Camera-type eye (tissue), 1 donor: ENCODE data around the gene SLC6A8. TPM values are rescaled to one million over a fixed set of nuclear protein-coding genes. Genes with fewer than 3 reads are reported as not detected.

Source experiments
- total RNA-seq: library from RNA; depleted of rRNA; stranded (reverse); fragments of >200 nt; gene quantifications from one replicate; pipeline ENCODE4 v1.2.3, GENCODE V29; 2014

Gene SLC6A8
- total RNA-seq, result 44.7 TPM

DNA sequence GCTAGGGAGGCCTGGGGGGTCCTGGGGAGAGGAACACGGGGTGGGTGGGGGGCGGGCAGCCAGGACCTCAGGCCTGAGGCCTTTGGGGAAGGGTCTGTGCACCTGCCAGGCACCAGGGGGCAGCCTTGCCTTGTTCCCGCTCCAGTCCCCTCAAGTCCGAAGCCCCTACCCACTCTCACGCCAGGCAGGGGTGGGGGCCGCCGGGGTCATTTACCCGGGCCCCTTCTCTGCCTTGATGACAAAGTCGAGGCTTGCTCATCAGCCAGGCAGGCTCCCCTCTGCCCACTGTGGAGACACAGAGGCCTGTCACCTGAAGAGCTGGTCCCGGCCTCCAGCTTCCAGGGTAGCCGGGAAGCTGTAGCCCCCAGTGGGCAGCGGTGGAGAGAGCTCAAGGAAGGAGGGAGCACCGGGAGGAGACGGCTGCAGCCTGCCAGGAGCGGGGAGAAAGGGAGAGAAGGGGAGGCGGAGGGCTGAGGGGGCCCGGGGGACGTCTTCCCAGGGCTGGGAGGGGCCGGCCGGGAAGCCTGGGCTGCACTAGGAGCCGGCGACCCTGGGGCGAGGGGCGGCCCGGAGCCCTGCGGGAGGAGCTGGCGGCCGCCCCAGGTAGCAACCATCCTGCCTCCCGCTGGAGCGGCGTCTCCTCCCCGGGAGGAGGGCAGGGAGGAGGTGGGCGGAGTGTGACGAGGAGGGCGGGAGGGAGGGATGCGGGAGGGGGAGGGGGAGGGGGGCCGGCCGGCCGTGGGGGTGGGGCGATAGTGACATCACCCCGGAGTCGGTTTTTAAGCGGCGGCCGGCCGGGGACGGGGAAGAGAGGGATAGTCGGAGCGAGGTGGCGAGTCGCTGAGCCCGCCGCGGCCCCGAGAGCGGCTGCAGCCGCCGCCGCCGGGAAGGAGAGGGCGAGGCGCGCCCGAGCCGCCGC, at the start of gene SLC6A8:
Gene SLC6A8 (plus strand): TSS at position 806 of the 919 bp plus-strand sequence. CDS start 649 bp downstream, outside the sequence.

DNA sequence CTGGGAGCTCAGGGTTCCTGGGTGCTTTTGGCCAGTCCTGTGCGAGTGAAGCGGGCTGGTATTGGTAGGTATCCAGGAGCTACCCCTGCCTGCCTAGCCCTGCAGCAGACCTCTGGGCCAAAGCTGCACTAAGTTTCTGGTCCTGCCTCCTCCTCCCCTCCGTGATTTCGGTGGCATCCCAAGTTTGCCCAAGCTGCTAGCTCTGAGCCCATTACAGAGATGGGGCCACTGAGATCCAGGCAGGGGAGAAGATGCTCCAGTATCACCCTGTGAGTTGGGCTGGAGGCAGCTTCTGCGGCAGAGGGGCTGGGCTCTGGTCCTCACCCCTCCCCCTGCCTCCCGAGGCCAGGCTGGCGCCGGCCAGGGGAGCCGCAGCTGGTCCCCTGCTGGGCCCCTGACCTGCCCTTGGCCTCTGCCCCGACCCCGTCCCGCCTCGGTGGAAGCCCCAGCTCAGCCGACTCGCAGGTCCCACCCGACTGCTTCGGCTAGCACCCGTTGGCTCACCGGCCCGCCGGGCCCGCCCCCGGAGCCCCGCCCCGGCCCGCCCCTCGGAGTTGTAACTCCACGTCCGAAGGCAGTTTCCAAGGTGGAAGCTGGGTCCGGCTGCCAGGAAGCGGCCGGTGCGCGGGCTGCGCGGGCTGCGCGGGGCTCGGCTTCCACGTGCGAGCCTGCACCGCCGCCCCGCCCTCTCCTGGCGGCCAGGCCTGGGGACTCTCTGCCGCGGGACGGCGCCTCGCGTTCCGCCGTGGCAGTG, 40.9 kb upstream of the SLC6A8 start, which contains the start of gene DUSP9:
Gene DUSP9 (plus strand): TSS at position 584 of the 754 bp plus-strand sequence. CDS start 751 bp downstream, outside the sequence.

GRCh38 chrX:153673428-153674218, 14.1 kb upstream of the SLC6A8 start, which contains the start of gene PNCK:
PNCK (minus strand) TSS chrX:153673813; CDS start chrX:153673076, 737 bp downstream.

DNA sequence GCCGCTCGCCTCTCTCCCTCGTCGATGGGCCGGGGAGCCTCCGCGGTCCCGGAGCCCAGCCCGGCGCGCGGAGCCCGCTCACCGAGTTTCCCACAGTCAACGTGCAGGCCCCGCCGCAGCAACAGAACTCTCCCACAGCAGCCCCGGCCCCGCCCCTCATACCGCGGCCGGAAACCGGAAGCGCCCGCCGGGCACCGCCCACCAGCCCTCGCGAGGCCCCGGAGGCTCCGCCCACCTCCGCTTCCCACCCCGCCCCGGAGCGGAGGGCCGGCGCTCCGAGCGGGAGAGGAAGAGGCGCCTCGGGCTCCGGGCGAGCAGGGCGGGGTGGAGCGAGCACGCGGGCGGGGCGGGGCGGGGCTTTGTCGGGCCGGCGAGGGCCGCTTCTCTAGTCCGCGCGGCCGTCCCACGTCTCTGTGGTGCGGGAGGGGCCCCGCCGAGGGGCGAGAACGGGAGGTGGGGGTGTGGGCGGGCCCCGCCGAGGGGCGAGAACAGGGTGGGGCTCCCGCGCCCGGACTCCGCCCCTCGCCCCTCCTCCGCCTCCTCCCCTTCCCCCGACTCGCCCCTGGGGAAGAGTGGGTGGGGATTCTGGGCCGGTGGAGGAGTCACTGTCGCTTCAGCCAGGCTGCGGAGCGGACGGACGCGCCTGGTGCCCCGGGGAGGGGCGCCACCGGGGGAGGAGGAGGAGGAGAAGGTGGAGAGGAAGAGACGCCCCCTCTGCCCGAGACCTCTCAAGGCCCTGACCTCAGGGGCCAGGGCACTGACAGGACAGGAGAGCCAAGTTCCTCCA, 36.7 kb downstream of the SLC6A8 start, which contains the start of the genes ABCD1 and BCAP31:
Gene ABCD1 (plus strand): TSS at position 605 of the 787 bp plus-strand sequence. CDS start 411 bp downstream, outside the sequence.
Gene BCAP31 (minus strand): TSS at position 136 of the 787 bp plus-strand sequence. CDS start 1,143 bp downstream, outside the sequence.

Other genes starting within 250 kb of the SLC6A8 start
- 0.27 TPM for gene TREX2, start 241.9 kb upstream of the SLC6A8 start, total RNA-seq
- 24.6 TPM for gene HAUS7, start 217.3 kb upstream of the SLC6A8 start, total RNA-seq
- 106 TPM for gene BGN, start 192.9 kb upstream of the SLC6A8 start, total RNA-seq
- gene ATP2B3, start 170.3 kb upstream of the SLC6A8 start, total RNA-seq, result 3.7 TPM
- 15.9 TPM for gene CCNQ, start 88.8 kb upstream of the SLC6A8 start, total RNA-seq
- gene DUSP9, start 40.7 kb upstream of the SLC6A8 start, total RNA-seq, result not detected
- 29.3 TPM for gene PNCK, start 14.1 kb upstream of the SLC6A8 start, total RNA-seq
- gene BCAP31, start 36.5 kb downstream of the SLC6A8 start, total RNA-seq, result 57.0 TPM
- 13.4 TPM for gene ABCD1, start 36.9 kb downstream of the SLC6A8 start, total RNA-seq
- gene PLXNB3, start 76.3 kb downstream of the SLC6A8 start, total RNA-seq, result 7.3 TPM
- gene SRPK3, start 93.1 kb downstream of the SLC6A8 start, total RNA-seq, result 6.9 TPM
- gene IDH3G, start 106.4 kb downstream of the SLC6A8 start, total RNA-seq, result 54.5 TPM
- gene SSR4, start 106.7 kb downstream of the SLC6A8 start, total RNA-seq, result 53.0 TPM
- 44.0 TPM for gene PDZD4, start 142.6 kb downstream of the SLC6A8 start, total RNA-seq
- 57.3 TPM for gene L1CAM, start 198.2 kb downstream of the SLC6A8 start, total RNA-seq
- gene AVPR2, start 216.7 kb downstream of the SLC6A8 start, total RNA-seq, result 0.99 TPM
- gene ARHGAP4, start 238.3 kb downstream of the SLC6A8 start, total RNA-seq, result 37.3 TPM
- 35.3 TPM for gene NAA10, start 247.1 kb downstream of the SLC6A8 start, total RNA-seq